Transverse colon (tissue), 4 donors: Measurements from ENCODE around the gene SON.

Source experiments
- CTCF ChIP-seq, 5 experiments: fragments of 200-600 bp in 3 of 5; fragments of 450-650 bp in 2 of 5; sonication (generic) in 3 of 5; IDR thresholded peaks; 1 replicate in 2 of 5; 2 replicates in 3 of 5; pipeline ENCODE4 v1.5.1; 2016 to 2017; ENCODE audit warnings: antibody characterized with exemption in 5 of 5, inconsistent platforms in 3 of 5, mild to moderate bottlenecking in 2 of 5, moderate library complexity in 1 of 5
- EP300 ChIP-seq: sonication (generic); formaldehyde crosslinking; IDR thresholded peaks from one replicate; pipeline ENCODE4 v1.6.1; 2017; ENCODE audit warnings: antibody characterized with exemption, low read depth
- POLR2A ChIP-seq: fragments of 450-650 bp; IDR thresholded peaks from one replicate; pipeline ENCODE4 v1.6.1; 2016; ENCODE audit warnings: antibody characterized with exemption, mild to moderate bottlenecking, moderate library complexity
- POLR2AphosphoS5 ChIP-seq, 3 donors: sonication (generic); formaldehyde crosslinking; IDR thresholded peaks; one replicate each; pipeline ENCODE4 v1.6.1; 2016; ENCODE audit warnings: antibody characterized with exemption in 3 of 3

- TF ChIP-seq EP300 (no peak), CTCF (IDR thresholded peaks at IDR 0.05) (no peak), POLR2A (no peak), POLR2AphosphoS5 (IDR thresholded peaks at IDR 0.05) (no peak)
These were observed 32.0 kb upstream of the SON start for GRCh38 chr21:33510826-33511225.
